ENCODE data around the gene GALNT17.

Gene GALNT17

GRCh38 chr7:71453630-71454029 lies 321.7 kb downstream of the GALNT17 start:
- no peak for DNase-seq (ENCODE audit: low read depth in 2 of 2, low spot score in 1 of 2)

DNA sequence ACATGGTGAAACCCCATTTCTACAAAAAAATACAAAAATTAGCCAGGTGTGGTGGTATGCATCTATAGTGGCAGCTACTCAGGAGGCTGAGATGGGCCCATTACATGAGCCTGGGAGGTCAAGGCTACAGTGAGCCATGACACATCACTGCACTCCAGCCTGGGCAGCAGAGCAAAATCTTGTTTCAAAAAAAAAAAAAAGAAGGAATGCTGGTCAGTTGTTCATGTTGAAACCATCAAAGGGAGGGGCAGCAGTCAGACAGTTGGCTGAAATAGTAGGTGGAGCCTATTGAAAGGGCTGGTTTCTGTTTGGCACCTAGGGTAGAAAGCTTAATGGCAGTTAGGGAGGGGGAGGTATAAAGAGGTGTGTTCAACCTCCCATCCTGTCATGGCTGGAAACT lies 323.0 kb downstream of the GALNT17 start:
- no peak for DNase-seq (ENCODE audit: low read depth in 2 of 2, low spot score in 1 of 2)

DNA sequence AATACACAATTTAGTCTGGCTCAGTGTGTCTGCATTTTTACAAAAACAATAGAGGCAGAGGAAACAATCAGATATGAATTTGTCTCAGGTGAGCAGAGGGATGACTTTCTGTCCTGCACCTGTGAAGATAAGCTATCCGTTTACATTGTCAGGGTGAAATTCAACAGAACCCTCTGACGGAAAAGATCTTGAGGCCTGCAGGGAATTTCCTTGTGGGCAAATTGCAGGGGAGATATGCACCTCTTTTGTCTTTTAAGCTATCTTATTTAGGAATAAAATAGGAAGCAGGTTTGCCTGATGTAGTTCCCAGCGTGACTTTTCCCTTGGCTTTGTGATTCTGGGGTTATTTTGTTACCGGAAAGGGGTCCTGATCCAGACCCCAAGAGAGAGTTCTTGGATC lies 325.1 kb downstream of the GALNT17 start:
- DNase-seq (ENCODE audit: low read depth in 2 of 2, low spot score in 1 of 2): no peak

DNA sequence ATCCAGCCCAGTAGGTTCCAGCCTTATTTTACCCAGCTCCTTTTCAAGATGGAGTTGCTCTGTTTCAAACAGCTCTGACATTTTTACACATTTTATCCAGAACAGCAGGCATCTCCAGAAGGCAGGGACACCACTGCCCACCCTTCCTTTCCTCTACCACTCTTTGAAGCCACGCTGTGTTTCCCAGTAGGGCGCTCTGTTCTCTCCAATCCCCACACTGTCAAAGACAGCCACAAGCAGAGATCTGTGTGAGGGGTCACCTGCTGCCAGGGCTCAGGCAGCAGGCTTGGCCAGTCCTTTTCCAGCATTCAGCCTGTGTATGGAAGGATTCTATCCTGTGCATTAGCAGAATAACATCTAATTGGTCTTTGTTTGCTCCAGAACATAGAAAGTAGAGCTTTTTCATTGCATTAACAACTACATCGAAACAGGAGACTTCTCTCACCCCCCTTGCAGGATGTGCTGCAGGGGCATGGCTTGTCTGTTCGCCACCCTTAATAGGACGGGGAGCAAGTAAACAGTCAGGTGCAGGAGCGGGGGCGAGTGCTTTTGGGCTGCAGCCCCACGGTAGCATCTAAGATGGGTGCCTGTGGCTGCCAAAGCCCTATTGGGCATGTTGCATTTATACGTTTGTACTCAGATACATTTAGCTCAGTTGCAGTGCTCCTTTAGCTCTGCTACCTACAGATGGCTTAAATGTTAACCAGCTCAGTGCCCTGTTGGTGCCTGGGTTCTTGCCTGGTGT lies 326.1 kb downstream of the GALNT17 start:
- no peak for DNase-seq (ENCODE audit: low read depth in 2 of 2, low spot score in 1 of 2)

DNA sequence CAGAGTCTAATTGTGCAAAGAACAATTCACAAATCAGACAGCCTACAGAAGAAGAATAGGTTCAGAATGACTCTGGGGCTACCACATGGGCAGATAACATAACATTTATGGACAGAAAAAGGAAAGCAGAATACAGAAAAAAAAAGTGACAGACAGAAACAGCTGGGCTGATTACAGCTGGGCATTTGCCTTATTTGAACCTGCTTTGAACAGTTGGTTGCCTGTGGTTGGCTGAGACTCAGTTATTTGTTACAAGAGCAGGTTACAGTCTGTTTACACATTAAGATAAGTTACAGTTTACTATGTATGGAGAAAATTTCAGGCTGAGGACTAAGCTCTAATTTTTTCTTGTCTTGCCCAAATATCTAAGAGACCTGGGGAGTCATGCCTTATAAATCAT lies 327.2 kb downstream of the GALNT17 start:
- DNase-seq (ENCODE audit: low read depth in 2 of 2, low spot score in 1 of 2): no peak

DNA sequence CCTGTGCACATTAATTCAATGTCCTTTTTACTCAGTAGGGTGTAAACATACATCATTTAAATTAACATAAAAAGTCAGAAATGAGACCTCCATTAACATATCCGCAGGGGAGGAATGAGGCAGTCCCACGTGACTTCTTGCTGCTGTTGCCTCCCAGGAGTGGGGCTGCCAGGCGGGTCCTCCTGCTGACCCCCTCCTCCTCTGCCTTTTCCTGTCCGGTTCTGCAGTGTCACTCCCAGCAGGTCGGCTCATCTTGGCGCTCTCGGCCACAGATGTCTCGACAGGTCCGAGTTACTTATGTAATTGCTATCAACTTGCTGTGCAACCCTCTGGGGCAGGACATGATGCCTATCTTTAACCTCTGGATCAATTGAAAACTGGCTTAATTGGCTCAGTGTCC lies 329.6 kb downstream of the GALNT17 start:
- DNase-seq (ENCODE audit: low read depth in 2 of 2, low spot score in 1 of 2): no peak

DNA sequence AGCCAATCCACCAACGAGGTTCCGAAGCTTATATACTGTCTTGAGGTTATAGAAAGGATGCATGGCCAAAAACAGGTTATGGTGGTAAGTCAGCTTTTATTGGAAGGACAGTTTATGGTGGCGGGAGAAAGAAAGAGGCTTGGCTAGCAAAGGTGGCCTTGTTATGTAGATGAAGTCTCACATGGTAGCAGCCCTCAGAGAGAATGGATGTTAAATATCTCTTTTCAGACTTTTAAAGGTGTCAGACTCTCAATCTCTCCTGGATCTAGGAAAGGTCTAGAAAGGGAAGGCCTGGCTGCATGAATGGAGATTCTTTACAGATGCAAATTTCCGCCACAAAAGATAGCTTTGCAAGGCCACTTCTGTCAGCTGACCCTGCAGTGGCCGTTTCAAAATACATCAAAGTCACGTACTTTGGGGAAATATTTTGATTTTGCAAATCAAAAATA lies 333.8 kb downstream of the GALNT17 start:
- no peak for DNase-seq (ENCODE audit: low read depth in 2 of 2, low spot score in 1 of 2)

GRCh38 chr7:71466448-71467145 lies 334.7 kb downstream of the GALNT17 start:
- DNase-seq (ENCODE audit: low read depth in 2 of 2, low spot score in 1 of 2): no peak

GRCh38 chr7:71470326-71470725 lies 338.4 kb downstream of the GALNT17 start:
- no peak for DNase-seq (ENCODE audit: low read depth in 2 of 2, low spot score in 1 of 2)

DNA sequence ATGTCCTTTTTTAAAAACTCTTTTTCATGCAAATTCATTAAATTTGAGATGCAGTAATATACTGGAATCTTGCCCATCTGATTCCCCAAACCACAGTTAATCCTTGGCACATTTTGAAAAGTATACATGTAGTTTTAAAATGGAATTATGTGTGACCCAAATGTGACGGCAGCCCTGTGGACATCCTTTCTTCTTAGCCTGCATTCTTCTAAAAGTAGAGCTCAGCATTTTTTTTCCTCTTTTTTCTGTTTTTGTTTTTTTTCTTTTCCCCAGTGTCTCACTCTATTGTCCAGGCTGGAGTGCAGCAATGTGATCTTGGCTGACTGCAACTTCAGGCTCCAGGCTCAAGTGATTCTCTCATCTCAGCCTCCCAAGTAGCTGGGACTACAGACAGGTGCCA lies 338.9 kb downstream of the GALNT17 start:
- no peak for DNase-seq (ENCODE audit: low read depth in 2 of 2, low spot score in 1 of 2)

GRCh38 chr7:71472962-71473361 lies 341.0 kb downstream of the GALNT17 start:
- no peak for DNase-seq (ENCODE audit: low read depth in 2 of 2, low spot score in 1 of 2)

- DNase-seq (ENCODE audit: low read depth in 2 of 2, low spot score in 1 of 2): no peak
These were observed 341.5 kb downstream of the GALNT17 start for GRCh38 chr7:71473366-71473967.

DNA sequence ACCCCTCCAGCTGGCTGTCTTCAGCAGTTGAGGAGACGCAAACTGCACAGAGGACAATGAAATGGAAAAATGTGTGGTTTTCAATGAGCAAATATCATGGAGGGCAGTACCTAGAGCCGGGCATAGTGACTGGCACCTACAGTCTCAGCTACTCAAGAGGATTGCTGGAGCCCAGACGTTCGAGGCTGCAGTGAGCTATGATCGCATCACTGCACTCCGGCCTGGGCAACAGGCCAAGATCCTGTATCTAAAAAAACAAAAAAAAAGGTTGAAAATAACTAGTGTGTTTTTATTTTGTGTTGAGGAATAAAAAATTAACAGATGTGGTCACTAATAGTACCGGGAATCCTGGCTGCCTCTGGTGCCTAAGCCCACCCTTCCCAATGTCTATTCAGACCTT lies 345.5 kb downstream of the GALNT17 start:
- no peak for DNase-seq (ENCODE audit: low read depth in 2 of 2, low spot score in 1 of 2)

DNA sequence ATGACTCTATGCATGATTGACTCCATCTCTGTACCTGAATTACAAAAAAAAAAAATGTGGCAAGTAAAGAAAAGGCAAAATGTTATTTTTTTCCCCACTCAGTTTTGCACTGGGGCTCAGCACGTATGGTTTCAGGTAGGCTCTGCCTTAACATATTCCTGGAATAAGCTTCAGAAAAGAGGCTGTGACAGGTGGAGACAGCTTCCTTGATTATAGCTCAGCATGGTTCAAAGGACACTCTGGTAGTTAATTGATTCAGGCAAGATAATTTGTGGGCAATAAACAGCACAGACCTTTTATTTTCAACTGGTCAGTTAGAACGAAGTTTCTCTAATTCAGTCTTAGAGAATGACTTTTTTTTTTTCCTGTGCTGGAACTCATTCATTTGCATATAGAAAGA lies 347.3 kb downstream of the GALNT17 start:
- no peak for DNase-seq (ENCODE audit: low read depth in 2 of 2, low spot score in 1 of 2)

- no peak for DNase-seq (ENCODE audit: low read depth in 2 of 2, low spot score in 1 of 2)
These were observed 348.8 kb downstream of the GALNT17 start for GRCh38 chr7:71480791-71481190.

- no peak for DNase-seq (ENCODE audit: low read depth in 2 of 2, low spot score in 1 of 2)
These were observed 350.3 kb downstream of the GALNT17 start for GRCh38 chr7:71482284-71482683.

DNA sequence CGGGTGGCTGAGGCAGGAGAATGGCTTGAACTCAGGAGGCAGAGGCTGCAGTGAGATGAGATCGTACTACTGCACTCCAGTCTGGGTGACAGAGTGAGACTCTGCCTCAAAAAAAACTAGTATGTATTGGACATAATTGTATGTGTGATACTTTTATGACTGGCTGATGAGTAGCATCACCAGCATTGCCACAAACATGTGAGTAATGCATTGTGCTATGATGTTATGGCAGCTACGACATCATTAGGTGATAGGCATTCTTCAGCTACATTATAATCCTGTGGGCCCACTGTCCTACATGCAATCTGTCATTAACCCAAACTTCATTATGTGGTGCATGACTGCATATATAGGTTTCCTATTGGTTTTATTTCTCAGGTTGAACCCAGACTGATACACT lies 352.4 kb downstream of the GALNT17 start:
- no peak for DNase-seq (ENCODE audit: low read depth in 2 of 2, low spot score in 1 of 2)

GRCh38 chr7:71485586-71485985 lies 353.6 kb downstream of the GALNT17 start:
- DNase-seq (ENCODE audit: low read depth in 2 of 2, low spot score in 1 of 2): no peak

DNA sequence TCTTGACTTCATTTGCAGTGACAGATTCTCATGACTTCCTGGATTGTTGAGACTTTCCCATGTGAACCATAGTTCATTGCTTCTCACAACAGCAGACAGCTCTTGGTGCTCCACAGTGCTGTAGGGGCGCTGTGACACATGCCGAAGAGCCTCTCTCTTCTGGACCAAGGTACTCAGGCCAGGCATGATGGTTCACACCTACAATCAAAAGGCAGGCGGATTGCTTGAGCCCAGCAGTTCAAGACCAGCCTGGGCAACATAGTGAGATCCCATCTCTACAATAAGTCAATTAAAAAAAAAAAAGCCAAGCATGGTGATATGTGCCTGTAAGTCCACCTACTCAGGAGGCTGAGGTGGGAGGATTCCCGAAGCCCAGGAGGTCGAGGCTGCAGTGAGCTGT lies 354.5 kb downstream of the GALNT17 start:
- no peak for DNase-seq (ENCODE audit: low read depth in 2 of 2, low spot score in 1 of 2)

- DNase-seq (ENCODE audit: low read depth in 2 of 2, low spot score in 1 of 2): no peak
These were observed 355.1 kb downstream of the GALNT17 start for GRCh38 chr7:71486856-71487628.

- DNase-seq (ENCODE audit: low read depth in 2 of 2, low spot score in 1 of 2): no peak
These were observed 356.4 kb downstream of the GALNT17 start for GRCh38 chr7:71488308-71488707.

DNA sequence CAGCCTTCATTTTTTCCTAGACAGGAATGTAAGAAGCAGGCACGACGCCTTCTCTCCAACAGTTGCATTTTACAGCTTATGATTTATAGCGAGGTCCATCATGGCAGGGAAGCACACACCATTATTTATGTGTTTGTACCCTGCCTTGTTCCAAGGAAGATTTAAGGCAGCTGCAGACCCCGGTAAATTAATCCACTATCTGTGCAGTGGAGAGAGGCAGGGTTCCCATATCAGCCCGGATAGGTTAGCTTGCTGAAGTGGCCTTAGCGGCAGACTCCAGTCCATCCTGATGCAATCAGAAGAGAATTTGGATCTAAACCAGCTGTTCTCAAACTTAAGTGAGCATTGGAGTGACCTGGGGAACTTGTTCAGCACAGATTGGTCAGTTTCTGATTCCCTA lies 359.4 kb downstream of the GALNT17 start:
- no peak for DNase-seq (ENCODE audit: low read depth in 2 of 2, low spot score in 1 of 2)
